Stimulated activated CD4-positive, alpha-beta T cell treated with anti-CD3 and anti-CD28 coated beads, Interleukin-15, amount 100 ng/mL, for 24 hours (primary cell): ENCODE data around the gene USP12.

ENCODE experiments used
- DNase-seq: peaks from one replicate; pipeline ENCODE4 v3.0.0-alpha.2; 2020

The USP12 gene

DNA sequence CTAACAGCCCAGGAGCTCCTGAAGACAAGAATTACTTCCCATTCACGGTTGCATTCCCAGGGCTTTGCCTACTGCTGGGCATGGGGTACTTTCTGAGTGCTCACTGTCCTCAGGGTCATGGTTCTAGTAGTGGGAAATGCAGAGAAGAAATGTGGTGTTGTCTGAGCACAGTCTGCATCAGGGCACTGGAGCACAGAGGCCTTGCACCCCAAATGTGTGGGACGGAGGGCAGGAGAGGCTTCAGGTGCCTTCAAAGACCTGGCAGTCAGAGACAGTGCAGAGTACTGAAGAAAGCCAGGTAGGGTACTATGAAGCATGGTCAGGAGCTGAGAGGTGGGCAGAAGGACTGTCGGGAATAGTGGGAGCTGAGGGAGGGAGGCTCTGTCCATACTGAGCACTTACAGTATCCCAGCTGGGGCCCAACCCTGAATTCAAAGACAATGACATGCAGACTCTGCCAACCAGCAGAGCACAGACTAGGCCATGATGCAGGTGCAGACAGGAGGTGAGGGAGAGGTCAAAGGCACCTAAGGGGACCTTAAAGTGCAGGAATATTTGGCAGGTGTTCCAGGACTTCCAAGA lies 144.4 kb downstream of the USP12 start:
- no peak for DNase-seq

GRCh38 chr13:27026396-27026795 lies 145.2 kb downstream of the USP12 start:
- DNase-seq, result no peak

GRCh38 chr13:27024776-27025492 lies 146.7 kb downstream of the USP12 start:
- no peak for DNase-seq

GRCh38 chr13:27024074-27024461 lies 147.5 kb downstream of the USP12 start:
- DNase-seq, result no peak

DNA sequence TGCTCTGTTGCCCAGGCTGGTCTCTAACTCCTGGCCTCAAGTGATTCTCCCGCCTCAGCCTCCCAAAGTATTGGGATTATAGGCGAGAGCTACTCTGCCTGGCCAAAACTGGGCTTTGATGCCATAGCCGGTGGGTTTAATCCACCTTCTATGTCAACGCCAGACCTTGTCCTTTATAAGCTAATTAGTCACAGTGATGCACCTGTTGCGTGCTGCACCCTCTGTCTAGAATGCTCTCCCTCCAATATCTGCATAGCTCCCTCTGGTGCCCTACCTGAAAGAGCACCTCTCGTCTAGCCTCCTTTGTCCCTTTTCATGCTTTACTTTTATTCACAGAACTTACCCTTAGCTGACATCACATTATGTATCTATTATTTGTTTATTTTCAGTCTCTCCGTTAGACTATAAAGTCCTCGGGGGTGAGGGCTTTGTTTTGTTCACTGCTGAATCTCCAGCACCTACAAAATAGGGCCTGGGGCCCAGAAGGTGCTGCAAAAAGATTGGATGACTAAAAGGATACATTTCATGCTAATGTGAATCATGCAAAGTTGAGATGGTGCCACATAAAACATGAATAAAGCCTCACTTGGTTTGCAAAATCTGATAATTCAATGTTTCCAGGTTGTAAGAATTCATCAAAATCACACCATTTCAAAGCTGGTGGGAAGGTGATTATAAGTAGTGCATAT lies 148.1 kb downstream of the USP12 start:
- no peak for DNase-seq

DNA sequence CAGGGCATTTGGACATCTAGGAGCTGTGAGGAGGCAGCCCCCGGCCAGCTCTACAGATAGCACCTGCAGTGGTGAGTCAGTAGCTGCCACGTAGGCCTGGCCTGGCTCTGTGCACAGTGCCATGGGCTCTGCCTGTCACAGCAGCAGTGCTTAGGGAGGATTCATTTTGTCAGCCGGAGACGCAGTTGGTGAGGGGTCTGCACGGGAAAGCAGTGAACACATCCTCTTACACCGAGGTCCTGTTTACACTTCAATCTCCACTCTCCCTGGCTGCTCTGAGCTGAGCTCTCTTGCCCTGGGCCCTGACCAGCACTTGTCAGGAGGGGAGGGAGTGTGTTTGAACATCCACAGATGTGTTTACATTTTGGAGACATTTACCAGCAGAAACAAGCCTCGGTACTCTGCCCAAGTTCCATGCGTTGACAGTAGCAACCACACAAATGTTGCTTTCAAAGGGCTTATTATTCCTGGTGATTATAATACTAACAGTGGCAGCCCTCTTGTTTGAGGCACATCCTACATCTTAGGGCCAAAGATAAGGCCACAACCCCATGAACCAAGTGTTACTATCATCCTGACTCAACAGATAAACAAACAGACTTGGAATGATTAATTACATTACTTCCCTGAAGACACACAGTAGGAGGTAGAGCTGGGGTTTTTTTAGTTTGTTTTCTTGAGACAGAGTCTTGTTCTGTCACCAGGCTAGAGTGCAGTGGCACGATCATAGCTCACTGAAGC lies 148.9 kb downstream of the USP12 start:
- no peak for DNase-seq

DNA sequence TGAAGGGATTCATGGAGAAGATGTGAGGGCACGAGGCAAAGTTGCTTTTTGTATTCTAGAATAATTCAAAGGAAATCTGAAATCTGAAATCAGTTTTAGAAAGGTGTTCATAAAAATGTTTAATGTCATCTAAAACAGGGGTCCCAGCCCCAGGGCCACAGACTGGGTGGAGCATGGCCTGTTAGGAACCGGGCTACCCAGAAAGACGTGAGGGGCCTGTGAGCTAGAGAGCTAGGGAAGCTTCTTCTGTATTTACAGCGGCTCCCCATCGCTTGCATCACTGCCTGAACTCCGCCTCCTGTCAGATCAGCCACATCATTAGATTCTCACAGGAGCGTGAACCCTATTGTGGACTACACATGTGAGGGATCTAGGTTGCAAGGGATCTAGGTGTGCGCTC lies 151.2 kb downstream of the USP12 start:
- DNase-seq, result no peak

DNA sequence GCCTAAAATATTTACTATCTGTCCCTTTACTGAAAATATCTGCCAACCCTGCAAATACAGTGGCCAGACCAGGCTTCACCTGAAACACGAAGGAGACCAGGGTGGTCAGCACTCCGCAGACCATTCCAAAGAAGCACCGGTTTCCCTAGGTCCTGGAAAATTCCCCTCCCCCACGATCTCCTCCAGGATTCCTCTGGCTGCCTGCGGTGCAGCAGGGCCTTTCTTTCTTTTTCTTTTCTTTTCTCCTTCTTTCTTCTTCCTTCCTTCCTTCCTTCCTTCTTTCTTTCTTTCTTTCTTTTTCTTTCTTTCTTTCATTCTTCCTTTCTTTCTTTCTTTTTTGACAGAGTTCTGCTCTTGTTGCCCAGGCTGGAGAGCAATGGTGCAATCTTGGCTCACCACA lies 152.7 kb downstream of the USP12 start:
- no peak for DNase-seq

DNA sequence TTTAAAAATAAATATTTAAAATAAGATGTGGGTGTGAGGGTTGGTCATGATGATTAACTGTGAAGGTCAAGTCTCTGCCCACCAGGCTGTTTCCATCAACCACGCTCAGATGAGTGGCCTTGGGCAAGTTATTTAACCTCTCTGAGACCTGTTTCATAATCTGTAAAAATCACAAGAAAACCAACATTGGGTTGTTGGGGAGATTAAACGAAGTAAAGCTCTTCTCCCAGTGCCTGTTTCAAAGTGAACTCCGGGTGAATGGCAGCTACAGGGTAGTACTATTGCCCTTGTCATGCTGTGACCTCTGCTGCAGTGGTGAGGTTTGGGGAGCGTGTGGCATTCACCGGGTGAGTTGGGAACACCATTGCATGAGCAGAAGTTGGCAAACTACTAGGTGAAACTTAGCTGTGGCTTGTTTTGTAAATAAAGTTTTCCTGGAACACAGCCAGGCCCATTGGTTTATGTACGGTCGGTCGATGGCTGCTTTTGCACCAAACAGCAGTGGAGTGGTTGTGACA lies 153.2 kb downstream of the USP12 start:
- no peak for DNase-seq

DNA sequence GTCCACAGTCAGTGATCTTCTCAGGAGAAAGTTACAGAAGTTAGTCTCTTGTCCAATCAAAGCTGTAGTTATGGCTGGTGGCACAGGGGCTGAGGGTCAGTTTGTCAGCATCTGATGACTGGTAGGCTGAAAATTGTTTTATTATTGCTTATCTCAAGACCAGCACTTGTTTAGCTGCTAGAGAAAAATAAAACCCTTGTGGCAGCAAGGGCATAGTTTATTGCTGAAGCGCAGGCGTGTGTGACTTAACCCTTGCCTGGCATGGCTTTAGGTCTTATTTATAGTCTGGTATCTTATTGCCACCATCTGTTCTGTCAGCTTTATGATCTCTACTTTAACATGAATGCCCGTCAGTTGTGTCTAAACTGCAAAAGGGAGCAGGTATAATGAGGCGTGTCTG lies 154.7 kb downstream of the USP12 start:
- DNase-seq, result no peak
